H1 (cell line): ENCODE measurements around the gene TINAGL1. TPM values are rescaled to one million over a fixed set of nuclear protein-coding genes. Genes with fewer than 3 reads are reported as not detected.

Source experiments
- POU5F1 ChIP-seq: IDR thresholded peaks from 2 replicates; pipeline ENCODE4 v1.6.1; 2011; ENCODE audit warnings: low read depth, mild to moderate bottlenecking, low read length, moderate library complexity
- polyA plus RNA-seq, 7 experiments: library from polyadenylated mRNA; depleted of rRNA in 3 of 7; stranded (reverse) in 5 of 7; unstranded in 2 of 7; fragments of >200 nt in 5 of 7; fragments of 200-250 nt in 2 of 7; gene quantifications; 1 replicate in 5 of 7; 2 replicates in 1 of 7; 4 replicates in 1 of 7; pipeline versions ENCODE4 v1.2.1 to v1.2.3, GENCODE V29; 2011 to 2013; ENCODE audit warnings: missing spikeins in 2 of 7, mixed read lengths in 2 of 7
- total RNA-seq: library from RNA; stranded (reverse); fragmentation: NEBNext Ultra II Directional; extraction: Animal tissue kit (Norgen Biotek cat#: 25700); gene quantifications from 2 replicates; pipeline ENCODE4 v1.2.1, GENCODE V29; 2021
- TF ChIP-seq, protein P1 (sequence below): fragments of 300-600 bp; sonication (generic); IDR thresholded peaks from 2 replicates; pipeline ENCODE4 v1.7.1; 2012; ENCODE audit warnings: low read length, moderate library complexity, mild to moderate bottlenecking, inconsistent platforms; ENCODE audit not compliant: insufficient replicate concordance

The TINAGL1 gene
- total and polyA plus RNA-seq, 2 of the 8 experiments (the other 6 are each of a cell fraction or from before 2014, with no cell fraction given): 11.2 to 21.7 TPM

DNA sequence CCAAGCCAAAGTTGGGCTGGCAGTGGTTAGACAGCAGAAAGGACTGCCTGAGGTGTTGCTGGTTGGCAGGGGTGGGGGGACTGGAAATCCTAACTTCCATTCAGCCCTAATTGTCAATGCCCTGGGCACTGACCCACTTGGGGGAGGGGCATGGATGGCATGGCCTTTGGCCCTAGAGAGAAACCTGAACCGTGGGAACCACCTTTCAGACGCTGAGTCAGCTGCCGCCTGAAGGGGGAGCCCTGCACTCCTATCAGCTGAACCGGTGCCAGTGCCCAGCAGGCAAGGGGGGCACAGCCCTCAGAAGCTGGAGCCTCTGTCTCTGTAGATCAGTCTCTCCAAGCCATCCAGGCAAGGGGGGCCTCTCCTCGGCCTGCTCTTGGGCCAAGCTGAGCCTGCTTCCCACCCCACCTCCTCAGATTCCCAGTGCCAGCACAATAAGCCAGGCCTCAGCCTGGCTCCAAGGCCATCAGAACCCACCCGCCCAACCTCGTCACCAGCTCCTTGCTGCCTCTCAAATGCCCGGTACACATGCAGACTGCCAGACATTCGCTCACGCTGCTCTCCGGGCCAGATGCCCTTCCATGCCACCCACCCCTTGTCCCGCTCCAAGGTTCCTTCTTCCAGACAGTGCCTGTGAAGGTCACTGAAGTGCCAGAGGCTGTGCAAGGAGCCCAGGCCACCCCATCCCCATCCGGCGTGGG, 11.6 kb downstream of the TINAGL1 start (continued):
- TF ChIP-seq, protein P1, sequence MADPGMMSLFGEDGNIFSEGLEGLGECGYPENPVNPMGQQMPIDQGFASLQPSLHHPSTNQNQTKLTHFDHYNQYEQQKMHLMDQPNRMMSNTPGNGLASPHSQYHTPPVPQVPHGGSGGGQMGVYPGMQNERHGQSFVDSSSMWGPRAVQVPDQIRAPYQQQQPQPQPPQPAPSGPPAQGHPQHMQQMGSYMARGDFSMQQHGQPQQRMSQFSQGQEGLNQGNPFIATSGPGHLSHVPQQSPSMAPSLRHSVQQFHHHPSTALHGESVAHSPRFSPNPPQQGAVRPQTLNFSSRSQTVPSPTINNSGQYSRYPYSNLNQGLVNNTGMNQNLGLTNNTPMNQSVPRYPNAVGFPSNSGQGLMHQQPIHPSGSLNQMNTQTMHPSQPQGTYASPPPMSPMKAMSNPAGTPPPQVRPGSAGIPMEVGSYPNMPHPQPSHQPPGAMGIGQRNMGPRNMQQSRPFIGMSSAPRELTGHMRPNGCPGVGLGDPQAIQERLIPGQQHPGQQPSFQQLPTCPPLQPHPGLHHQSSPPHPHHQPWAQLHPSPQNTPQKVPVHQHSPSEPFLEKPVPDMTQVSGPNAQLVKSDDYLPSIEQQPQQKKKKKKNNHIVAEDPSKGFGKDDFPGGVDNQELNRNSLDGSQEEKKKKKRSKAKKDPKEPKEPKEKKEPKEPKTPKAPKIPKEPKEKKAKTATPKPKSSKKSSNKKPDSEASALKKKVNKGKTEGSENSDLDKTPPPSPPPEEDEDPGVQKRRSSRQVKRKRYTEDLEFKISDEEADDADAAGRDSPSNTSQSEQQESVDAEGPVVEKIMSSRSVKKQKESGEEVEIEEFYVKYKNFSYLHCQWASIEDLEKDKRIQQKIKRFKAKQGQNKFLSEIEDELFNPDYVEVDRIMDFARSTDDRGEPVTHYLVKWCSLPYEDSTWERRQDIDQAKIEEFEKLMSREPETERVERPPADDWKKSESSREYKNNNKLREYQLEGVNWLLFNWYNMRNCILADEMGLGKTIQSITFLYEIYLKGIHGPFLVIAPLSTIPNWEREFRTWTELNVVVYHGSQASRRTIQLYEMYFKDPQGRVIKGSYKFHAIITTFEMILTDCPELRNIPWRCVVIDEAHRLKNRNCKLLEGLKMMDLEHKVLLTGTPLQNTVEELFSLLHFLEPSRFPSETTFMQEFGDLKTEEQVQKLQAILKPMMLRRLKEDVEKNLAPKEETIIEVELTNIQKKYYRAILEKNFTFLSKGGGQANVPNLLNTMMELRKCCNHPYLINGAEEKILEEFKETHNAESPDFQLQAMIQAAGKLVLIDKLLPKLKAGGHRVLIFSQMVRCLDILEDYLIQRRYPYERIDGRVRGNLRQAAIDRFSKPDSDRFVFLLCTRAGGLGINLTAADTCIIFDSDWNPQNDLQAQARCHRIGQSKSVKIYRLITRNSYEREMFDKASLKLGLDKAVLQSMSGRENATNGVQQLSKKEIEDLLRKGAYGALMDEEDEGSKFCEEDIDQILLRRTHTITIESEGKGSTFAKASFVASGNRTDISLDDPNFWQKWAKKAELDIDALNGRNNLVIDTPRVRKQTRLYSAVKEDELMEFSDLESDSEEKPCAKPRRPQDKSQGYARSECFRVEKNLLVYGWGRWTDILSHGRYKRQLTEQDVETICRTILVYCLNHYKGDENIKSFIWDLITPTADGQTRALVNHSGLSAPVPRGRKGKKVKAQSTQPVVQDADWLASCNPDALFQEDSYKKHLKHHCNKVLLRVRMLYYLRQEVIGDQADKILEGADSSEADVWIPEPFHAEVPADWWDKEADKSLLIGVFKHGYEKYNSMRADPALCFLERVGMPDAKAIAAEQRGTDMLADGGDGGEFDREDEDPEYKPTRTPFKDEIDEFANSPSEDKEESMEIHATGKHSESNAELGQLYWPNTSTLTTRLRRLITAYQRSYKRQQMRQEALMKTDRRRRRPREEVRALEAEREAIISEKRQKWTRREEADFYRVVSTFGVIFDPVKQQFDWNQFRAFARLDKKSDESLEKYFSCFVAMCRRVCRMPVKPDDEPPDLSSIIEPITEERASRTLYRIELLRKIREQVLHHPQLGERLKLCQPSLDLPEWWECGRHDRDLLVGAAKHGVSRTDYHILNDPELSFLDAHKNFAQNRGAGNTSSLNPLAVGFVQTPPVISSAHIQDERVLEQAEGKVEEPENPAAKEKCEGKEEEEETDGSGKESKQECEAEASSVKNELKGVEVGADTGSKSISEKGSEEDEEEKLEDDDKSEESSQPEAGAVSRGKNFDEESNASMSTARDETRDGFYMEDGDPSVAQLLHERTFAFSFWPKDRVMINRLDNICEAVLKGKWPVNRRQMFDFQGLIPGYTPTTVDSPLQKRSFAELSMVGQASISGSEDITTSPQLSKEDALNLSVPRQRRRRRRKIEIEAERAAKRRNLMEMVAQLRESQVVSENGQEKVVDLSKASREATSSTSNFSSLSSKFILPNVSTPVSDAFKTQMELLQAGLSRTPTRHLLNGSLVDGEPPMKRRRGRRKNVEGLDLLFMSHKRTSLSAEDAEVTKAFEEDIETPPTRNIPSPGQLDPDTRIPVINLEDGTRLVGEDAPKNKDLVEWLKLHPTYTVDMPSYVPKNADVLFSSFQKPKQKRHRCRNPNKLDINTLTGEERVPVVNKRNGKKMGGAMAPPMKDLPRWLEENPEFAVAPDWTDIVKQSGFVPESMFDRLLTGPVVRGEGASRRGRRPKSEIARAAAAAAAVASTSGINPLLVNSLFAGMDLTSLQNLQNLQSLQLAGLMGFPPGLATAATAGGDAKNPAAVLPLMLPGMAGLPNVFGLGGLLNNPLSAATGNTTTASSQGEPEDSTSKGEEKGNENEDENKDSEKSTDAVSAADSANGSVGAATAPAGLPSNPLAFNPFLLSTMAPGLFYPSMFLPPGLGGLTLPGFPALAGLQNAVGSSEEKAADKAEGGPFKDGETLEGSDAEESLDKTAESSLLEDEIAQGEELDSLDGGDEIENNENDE: no peak
- TF ChIP-seq POU5F1: no peak
- TF ChIP-seq, all 59 proteins: peak for 12
